Measurements from ENCODE around the gene STAG2.

- TF ChIP-seq POLR2A (IDR thresholded peaks at IDR 0.05; ENCODE audit: low read length), result no peak
- no peak for TF ChIP-seq GATA1 (IDR thresholded peaks at IDR 0.05; ENCODE audit: low read depth, low read length)
Measured at GRCh38 chrX:124117325-124117724, 155.8 kb downstream of the STAG2 start.

Data from erythroblast (primary cell).